Liver (tissue), 9 donors: ENCODE results near the gene DISC1. TPM values are rescaled to one million over a fixed set of nuclear protein-coding genes. Genes with fewer than 3 reads are reported as not detected.

ENCODE experiments used
- DNase-seq: peaks from one replicate; pipeline ENCODE4 v3.0.0-alpha.2; 2017; ENCODE audit warnings: low spot score
- H3K27ac ChIP-seq, 2 donors: one replicate each; pipeline ENCODE4 v1.7.0; 2013; ENCODE audit warnings: inconsistent platforms in 2 of 2, low read length in 2 of 2, control low read depth in 1 of 2, low read depth in 1 of 2, mild to moderate bottlenecking in 1 of 2
- H3K27me3 ChIP-seq, 4 donors: one replicate each; pipeline versions ENCODE4 v1.6.1 to v1.7.0; 2013; ENCODE audit warnings: low read length in 3 of 4, inconsistent platforms in 1 of 4, mild to moderate bottlenecking in 1 of 4, moderate library complexity in 1 of 4; ENCODE audit not compliant: control insufficient read depth in 4 of 4, insufficient read depth in 4 of 4
- H3K36me3 ChIP-seq, 4 donors: one replicate each; pipeline versions ENCODE4 v1.6.1 to v1.7.0; 2013; ENCODE audit warnings: low read length in 3 of 4, mild to moderate bottlenecking in 3 of 4, low read depth in 1 of 4, moderate library complexity in 1 of 4; ENCODE audit not compliant: control insufficient read depth in 4 of 4, insufficient read depth in 3 of 4
- H3K4me1 ChIP-seq, 4 donors: one replicate each; pipeline versions ENCODE4 v1.6.1 to v1.7.0; 2013; ENCODE audit warnings: low read length in 3 of 4, mild to moderate bottlenecking in 3 of 4, moderate library complexity in 1 of 4; ENCODE audit not compliant: control insufficient read depth in 4 of 4, insufficient read depth in 4 of 4
- H3K4me3 ChIP-seq, 3 donors: one replicate each; pipeline versions ENCODE4 v1.6.1 to v1.7.0; 2013; ENCODE audit warnings: low read length in 3 of 3, control low read depth in 1 of 3, low read depth in 1 of 3, mild to moderate bottlenecking in 1 of 3
- H3K9ac ChIP-seq, 2 donors: one replicate each; pipeline ENCODE4 v1.7.0; 2013; ENCODE audit warnings: low read length in 2 of 2, mild to moderate bottlenecking in 2 of 2, moderate library complexity in 2 of 2, control low read depth in 1 of 2, low read depth in 1 of 2
- H3K9me3 ChIP-seq, 4 donors: one replicate each; pipeline versions ENCODE4 v1.6.1 to v1.7.0; 2013; ENCODE audit warnings: low read length in 3 of 4; ENCODE audit not compliant: control insufficient read depth in 4 of 4
- CTCF ChIP-seq: fragments of 150-350 bp; IDR thresholded peaks from 2 replicates; pipeline ENCODE4 v1.5.1; 2017; ENCODE audit warnings: improper control_type of control experiment, low read depth, low read length; ENCODE audit not compliant: missing input control
- EGR1 ChIP-seq, 2 donors: IDR thresholded peaks; 2 replicates each; pipeline ENCODE4 v1.6.1; 2016 to 2018; ENCODE audit warnings: antibody characterized with exemption in 2 of 2, low read depth in 2 of 2
- HNF4A ChIP-seq, 2 donors: conservative IDR thresholded peaks; 2 replicates each; pipeline ENCODE4 v1.6.1; 2016; ENCODE audit warnings: antibody characterized with exemption in 2 of 2, mild to moderate bottlenecking in 2 of 2
- HNF4G ChIP-seq: IDR thresholded peaks from 2 replicates; pipeline ENCODE4 v1.6.1; 2016; ENCODE audit warnings: antibody characterized with exemption
- JUND ChIP-seq, 2 donors: IDR thresholded peaks; 2 replicates each; pipeline ENCODE4 v1.6.1; 2016; ENCODE audit warnings: antibody characterized with exemption in 2 of 2
- MAX ChIP-seq: IDR thresholded peaks from 2 replicates; pipeline ENCODE4 v1.6.1; 2016; ENCODE audit warnings: antibody characterized with exemption
- NR2F2 ChIP-seq: IDR thresholded peaks from 2 replicates; pipeline ENCODE4 v1.6.1; 2016; ENCODE audit warnings: antibody characterized with exemption
- RAD21 ChIP-seq, 2 donors: IDR thresholded peaks; 2 replicates each; pipeline ENCODE4 v1.6.1; 2016; ENCODE audit warnings: antibody characterized with exemption in 2 of 2, mild to moderate bottlenecking in 2 of 2
- REST ChIP-seq: IDR thresholded peaks from 2 replicates; pipeline ENCODE4 v1.6.1; 2016; ENCODE audit warnings: antibody characterized with exemption, mild to moderate bottlenecking
- SP1 ChIP-seq: IDR thresholded peaks from 2 replicates; pipeline ENCODE4 v1.6.1; 2018; ENCODE audit warnings: antibody characterized with exemption, mild to moderate bottlenecking
- ZBTB33 ChIP-seq: IDR thresholded peaks from 2 replicates; pipeline ENCODE4 v1.6.1; 2016; ENCODE audit warnings: antibody characterized with exemption
- WGBS: extraction: QIAGEN DNeasy Blood & Tissue Kit; methylation state at CpG from one replicate; pipeline ENCODE4 v1.1.7; 2013; 5-methylcytosine and 5-hydroxymethylcytosine counted together
- polyA plus RNA-seq, 2 donors: library from polyadenylated mRNA; stranded (reverse) in 1 of 2; unstranded in 1 of 2; fragments of 200-250 nt in 1 of 2; fragments of >200 nt in 1 of 2; fragmentation: Nextera tagmentation in 1 of 2; extraction: Ambion mirVana in 1 of 2; gene quantifications; one replicate each; pipeline versions ENCODE4 v1.2.1 to v1.2.3, GENCODE V29; 2013 to 2015
- total RNA-seq, 2 donors: library from RNA; depleted of rRNA; stranded (reverse); fragments of >200 nt; gene quantifications; one replicate each; pipeline ENCODE4 v1.2.3, GENCODE V29; 2014
- donor health status: healthy.
- donor health status: healthy.
- donor health status: healthy.
- donor health status: healthy.
- donor health status: healthy.

Gene DISC1
- total and polyA plus RNA-seq, 4 donors: 0.45 to 6.3 (median 2.3) TPM

GRCh38 chr1:231723146-231723545, 96.6 kb downstream of the DISC1 start (continued):
- TF ChIP-seq NR2F2 (no peak), SP1 (no peak), RAD21 (IDR thresholded peaks at IDR 0.05) (no peak), JUND (IDR thresholded peaks at IDR 0.05) (no peak)

GRCh38 chr1:231724041-231724440, 97.5 kb downstream of the DISC1 start:
- WGBS: 92% methylated on average over 5 of the region's 5 CpGs

GRCh38 chr1:231724876-231725647, 98.5 kb downstream of the DISC1 start:
- Histone ChIP-seq H3K9me3 (no peaks in the 10 kb centered on the region), H3K4me3 (no peak overlapping the region), H3K27ac (no peak overlapping the region), H3K9ac (no peak overlapping the region), H3K36me3 (no peaks in the 10 kb centered on the region), H3K4me1 (no peaks in the 10 kb centered on the region), H3K27me3 (no peaks in the 10 kb centered on the region)
- no peak for DNase-seq
- TF ChIP-seq HNF4A (conservative IDR thresholded peaks at IDR 0.05) (no peak), RAD21 (IDR thresholded peaks at IDR 0.05) (peak; percentile 6 to 57), MAX (no peak), HNF4G (no peak), EGR1 (IDR thresholded peaks at IDR 0.05; ENCODE audit: low read depth in 2 of 2) (no peak), CTCF (peak; percentile 19)
- WGBS: 77% methylated on average over 13 of the region's 13 CpGs

More at GRCh38 chr1:231724041-231724440, 97.5 kb downstream of the DISC1 start:
- Histone ChIP-seq H3K4me3 (no peak overlapping the region), H3K9ac (no peak overlapping the region), H3K27me3 (no peaks in the 10 kb centered on the region), H3K9me3 (no peaks in the 10 kb centered on the region), H3K36me3 (no peaks in the 10 kb centered on the region), H3K27ac (no peak overlapping the region), H3K4me1 (no peaks in the 10 kb centered on the region)
- DNase-seq: no peak
- TF ChIP-seq SP1 (no peak), REST (no peak), RAD21 (IDR thresholded peaks at IDR 0.05) (no peak), ZBTB33 (no peak)
